ENCODE data around the gene CDH23. TPM values are rescaled to one million over a fixed set of nuclear protein-coding genes. Genes with fewer than 3 reads are reported as not detected.

Gene CDH23
- total and polyA plus RNA-seq, 9 of the 15 experiments (the other 6 are each of a cell fraction or from before 2014, with no cell fraction given) = 0.18 to 1.2 (median 0.47) TPM

DNA sequence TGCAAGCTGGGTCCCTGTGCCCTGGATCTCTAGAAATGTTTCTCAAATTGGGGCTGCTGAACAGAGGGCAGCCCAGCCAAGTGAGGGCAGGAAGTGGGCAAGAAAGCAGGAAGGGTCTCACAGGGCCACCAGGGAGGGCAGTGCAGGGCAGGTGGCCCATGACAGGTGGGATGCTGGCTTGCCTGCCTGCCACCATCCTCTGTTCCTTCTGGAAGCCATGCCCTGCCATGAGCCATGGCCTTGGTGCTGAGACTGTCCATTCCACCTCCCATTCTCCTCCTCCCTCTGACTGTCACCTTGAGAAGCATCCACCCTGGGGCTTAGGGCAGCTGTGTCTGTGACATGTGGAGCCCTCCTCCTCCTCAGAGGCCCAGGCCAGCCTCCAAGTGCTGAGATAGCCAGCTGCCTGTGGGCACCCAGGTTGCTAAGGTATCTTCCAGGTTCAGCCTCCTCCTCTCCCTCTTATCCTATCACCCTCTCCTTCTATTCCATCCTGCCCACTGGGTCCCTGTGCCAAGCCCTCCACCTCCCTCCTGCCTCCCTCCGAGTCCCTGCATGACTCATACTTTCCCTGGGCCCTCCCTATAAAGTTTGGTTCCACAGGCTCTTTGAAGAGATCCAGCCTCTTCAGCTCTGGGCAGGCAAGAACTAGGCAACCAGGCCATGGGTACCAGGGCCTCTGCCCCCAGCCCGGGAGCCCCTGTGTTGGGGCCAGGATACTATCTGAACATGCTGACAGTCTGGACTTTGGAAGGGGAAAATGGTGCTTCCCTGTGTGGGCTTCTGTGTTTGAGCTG lies 375.3 kb downstream of the CDH23 start (continued):
- TF ChIP-seq, protein P1, sequence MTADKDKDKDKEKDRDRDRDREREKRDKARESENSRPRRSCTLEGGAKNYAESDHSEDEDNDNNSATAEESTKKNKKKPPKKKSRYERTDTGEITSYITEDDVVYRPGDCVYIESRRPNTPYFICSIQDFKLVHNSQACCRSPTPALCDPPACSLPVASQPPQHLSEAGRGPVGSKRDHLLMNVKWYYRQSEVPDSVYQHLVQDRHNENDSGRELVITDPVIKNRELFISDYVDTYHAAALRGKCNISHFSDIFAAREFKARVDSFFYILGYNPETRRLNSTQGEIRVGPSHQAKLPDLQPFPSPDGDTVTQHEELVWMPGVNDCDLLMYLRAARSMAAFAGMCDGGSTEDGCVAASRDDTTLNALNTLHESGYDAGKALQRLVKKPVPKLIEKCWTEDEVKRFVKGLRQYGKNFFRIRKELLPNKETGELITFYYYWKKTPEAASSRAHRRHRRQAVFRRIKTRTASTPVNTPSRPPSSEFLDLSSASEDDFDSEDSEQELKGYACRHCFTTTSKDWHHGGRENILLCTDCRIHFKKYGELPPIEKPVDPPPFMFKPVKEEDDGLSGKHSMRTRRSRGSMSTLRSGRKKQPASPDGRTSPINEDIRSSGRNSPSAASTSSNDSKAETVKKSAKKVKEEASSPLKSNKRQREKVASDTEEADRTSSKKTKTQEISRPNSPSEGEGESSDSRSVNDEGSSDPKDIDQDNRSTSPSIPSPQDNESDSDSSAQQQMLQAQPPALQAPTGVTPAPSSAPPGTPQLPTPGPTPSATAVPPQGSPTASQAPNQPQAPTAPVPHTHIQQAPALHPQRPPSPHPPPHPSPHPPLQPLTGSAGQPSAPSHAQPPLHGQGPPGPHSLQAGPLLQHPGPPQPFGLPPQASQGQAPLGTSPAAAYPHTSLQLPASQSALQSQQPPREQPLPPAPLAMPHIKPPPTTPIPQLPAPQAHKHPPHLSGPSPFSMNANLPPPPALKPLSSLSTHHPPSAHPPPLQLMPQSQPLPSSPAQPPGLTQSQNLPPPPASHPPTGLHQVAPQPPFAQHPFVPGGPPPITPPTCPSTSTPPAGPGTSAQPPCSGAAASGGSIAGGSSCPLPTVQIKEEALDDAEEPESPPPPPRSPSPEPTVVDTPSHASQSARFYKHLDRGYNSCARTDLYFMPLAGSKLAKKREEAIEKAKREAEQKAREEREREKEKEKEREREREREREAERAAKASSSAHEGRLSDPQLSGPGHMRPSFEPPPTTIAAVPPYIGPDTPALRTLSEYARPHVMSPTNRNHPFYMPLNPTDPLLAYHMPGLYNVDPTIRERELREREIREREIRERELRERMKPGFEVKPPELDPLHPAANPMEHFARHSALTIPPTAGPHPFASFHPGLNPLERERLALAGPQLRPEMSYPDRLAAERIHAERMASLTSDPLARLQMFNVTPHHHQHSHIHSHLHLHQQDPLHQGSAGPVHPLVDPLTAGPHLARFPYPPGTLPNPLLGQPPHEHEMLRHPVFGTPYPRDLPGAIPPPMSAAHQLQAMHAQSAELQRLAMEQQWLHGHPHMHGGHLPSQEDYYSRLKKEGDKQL (CRISPR knock-in tag; IDR thresholded peaks at IDR 0.05; ENCODE audit: borderline replicate concordance) = peak; percentile 82; the same call in 1 of the 2 replicates
- TF ChIP-seq, protein P2, sequence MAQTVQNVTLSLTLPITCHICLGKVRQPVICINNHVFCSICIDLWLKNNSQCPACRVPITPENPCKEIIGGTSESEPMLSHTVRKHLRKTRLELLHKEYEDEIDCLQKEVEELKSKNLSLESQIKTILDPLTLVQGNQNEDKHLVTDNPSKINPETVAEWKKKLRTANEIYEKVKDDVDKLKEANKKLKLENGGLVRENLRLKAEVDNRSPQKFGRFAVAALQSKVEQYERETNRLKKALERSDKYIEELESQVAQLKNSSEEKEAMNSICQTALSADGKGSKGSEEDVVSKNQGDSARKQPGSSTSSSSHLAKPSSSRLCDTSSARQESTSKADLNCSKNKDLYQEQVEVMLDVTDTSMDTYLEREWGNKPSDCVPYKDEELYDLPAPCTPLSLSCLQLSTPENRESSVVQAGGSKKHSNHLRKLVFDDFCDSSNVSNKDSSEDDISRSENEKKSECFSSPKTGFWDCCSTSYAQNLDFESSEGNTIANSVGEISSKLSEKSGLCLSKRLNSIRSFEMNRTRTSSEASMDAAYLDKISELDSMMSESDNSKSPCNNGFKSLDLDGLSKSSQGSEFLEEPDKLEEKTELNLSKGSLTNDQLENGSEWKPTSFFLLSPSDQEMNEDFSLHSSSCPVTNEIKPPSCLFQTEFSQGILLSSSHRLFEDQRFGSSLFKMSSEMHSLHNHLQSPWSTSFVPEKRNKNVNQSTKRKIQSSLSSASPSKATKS (CRISPR knock-in tag; IDR thresholded peaks at IDR 0.05) = no peak
- TF ChIP-seq, protein P3, sequence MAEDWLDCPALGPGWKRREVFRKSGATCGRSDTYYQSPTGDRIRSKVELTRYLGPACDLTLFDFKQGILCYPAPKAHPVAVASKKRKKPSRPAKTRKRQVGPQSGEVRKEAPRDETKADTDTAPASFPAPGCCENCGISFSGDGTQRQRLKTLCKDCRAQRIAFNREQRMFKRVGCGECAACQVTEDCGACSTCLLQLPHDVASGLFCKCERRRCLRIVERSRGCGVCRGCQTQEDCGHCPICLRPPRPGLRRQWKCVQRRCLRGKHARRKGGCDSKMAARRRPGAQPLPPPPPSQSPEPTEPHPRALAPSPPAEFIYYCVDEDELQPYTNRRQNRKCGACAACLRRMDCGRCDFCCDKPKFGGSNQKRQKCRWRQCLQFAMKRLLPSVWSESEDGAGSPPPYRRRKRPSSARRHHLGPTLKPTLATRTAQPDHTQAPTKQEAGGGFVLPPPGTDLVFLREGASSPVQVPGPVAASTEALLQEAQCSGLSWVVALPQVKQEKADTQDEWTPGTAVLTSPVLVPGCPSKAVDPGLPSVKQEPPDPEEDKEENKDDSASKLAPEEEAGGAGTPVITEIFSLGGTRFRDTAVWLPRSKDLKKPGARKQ (CRISPR knock-in tag; IDR thresholded peaks at IDR 0.05) = no peak
- peak; percentile 12; the same call in 1 of the 2 replicates for TF ChIP-seq CTBP1 (IDR thresholded peaks at IDR 0.05; ENCODE audit: borderline replicate concordance)
- no peak for TF ChIP-seq RFX7 (CRISPR knock-in tag; IDR thresholded peaks at IDR 0.05)
- TF ChIP-seq NFRKB (IDR thresholded peaks at IDR 0.05; ENCODE audit: low read depth) = no peak
- TF ChIP-seq CREBBP (IDR thresholded peaks at IDR 0.05; ENCODE audit: low read depth, low read length) = no peak
- peak; percentile 46; the same call in 1 of the 2 replicates for TF ChIP-seq SMARCE1 (IDR thresholded peaks at IDR 0.05)
